GM12878 (cell line): ENCODE measurements around the gene ACER3. TPM values are rescaled to one million over a fixed set of nuclear protein-coding genes. Genes with fewer than 3 reads are reported as not detected.
A peak's percentile ranks its signal among the peaks of the same experiment; 100 is the strongest.

ENCODE experiments used
- CBX5 ChIP-seq: sonication (generic); IDR thresholded peaks from 2 replicates; pipeline ENCODE4 v1.6.1; 2016; ENCODE audit warnings: low read depth, moderate library complexity, mild to moderate bottlenecking, inconsistent platforms
- CEBPB ChIP-seq, 2 experiments: fragments of 150-350 bp in 1 of 2; IDR thresholded peaks; 2 replicates each; pipeline ENCODE4 v1.6.1; 2012 to 2014; ENCODE audit warnings: low read depth in 2 of 2, low read length in 2 of 2, borderline replicate concordance in 1 of 2, inconsistent platforms in 1 of 2
- CUX1 ChIP-seq: IDR thresholded peaks from 2 replicates; pipeline ENCODE4 v1.6.1; 2012; ENCODE audit warnings: improper control_type of control experiment, low read depth, low read length; ENCODE audit not compliant: insufficient replicate concordance
- RAD51 ChIP-seq: fragments of 450-650 bp; IDR thresholded peaks from 2 replicates; pipeline ENCODE4 v1.6.1; 2016; ENCODE audit warnings: moderate library complexity, mild to moderate bottlenecking, inconsistent platforms
- SUPT20H ChIP-seq: IDR thresholded peaks from 2 replicates; pipeline ENCODE4 v1.6.1; 2011; ENCODE audit warnings: low read depth, mild to moderate bottlenecking, low read length, moderate library complexity, borderline replicate concordance; ENCODE audit not compliant: control insufficient read depth
- SUZ12 ChIP-seq: fragments of 200-600 bp; sonication (generic); IDR thresholded peaks from one replicate; pipeline ENCODE4 v1.6.1; 2018; ENCODE audit warnings: antibody characterized with exemption, mild to moderate bottlenecking; ENCODE audit not compliant: unreplicated experiment
- TBL1XR1 ChIP-seq: IDR thresholded peaks from 2 replicates; pipeline ENCODE4 v1.6.1; 2012; ENCODE audit warnings: low read depth, low read length, improper control_type of control experiment
- ZBTB11 ChIP-seq: fragments of 450-650 bp; formaldehyde crosslinking; IDR thresholded peaks from 2 replicates; pipeline ENCODE4 v1.5.0; 2022; ENCODE audit warnings: mild to moderate bottlenecking, missing genetic modification characterization
- ZNF592 ChIP-seq: fragments of 450-650 bp; IDR thresholded peaks from 2 replicates; pipeline ENCODE4 v1.6.1; 2017; ENCODE audit warnings: mild to moderate bottlenecking, moderate library complexity
- ZNF687 ChIP-seq: fragments of 450-650 bp; IDR thresholded peaks from 2 replicates; pipeline ENCODE4 v1.6.1; 2017; ENCODE audit warnings: mild to moderate bottlenecking, moderate library complexity
- polyA plus RNA-seq, 11 experiments: library from polyadenylated mRNA; depleted of rRNA in 4 of 11; unstranded in 6 of 11; stranded (reverse) in 5 of 11; fragments of >200 nt; fragmentation: Nextera tagmentation in 4 of 11; fragmentation: Illumina TruSeq in 1 of 11; extraction: Ambion mirVana in 4 of 11; extraction: Trizol in 1 of 11; gene quantifications; 1 replicate in 1 of 11; 2 replicates in 10 of 11; pipeline versions ENCODE4 v1.2.1 to v1.2.3, GENCODE V29; 2011 to 2016; ENCODE audit warnings: inconsistent platforms in 2 of 11, missing spikeins in 2 of 11, low read depth in 1 of 11
- total RNA-seq, 4 experiments: library from RNA; depleted of rRNA in 3 of 4; stranded (reverse); fragments of >200 nt in 3 of 4; fragmentation: Illumina TruSeq in 1 of 4; extraction: Trizol in 1 of 4; gene quantifications; 2 replicates each; pipeline versions ENCODE4 v1.2.1 to v1.2.3, GENCODE V29; 2013 to 2021

ACER3 gene
- total and polyA plus RNA-seq, 10 of the 15 experiments (the other 5 are each of a cell fraction or from before 2014, with no cell fraction given) = 2.8 to 17.4 (median 10.3) TPM

- TF ChIP-seq ZNF687 (0 out of 2 replicates have a peak, but pooled peaks have one; percentile 25), RAD51 (no peak), SUPT20H (no peak), ZNF592 (no peak), SUZ12 (no peak), TBL1XR1 (no peak), ZBTB11 (CRISPR knock-in tag) (no peak), CBX5 (no peak), CEBPB (IDR thresholded peaks at IDR 0.05; ENCODE audit: borderline replicate concordance in 1 of 2, low read depth in 2 of 2, low read length in 2 of 2) (no peak), CUX1 (no peak)
Observed at GRCh38 chr11:77066229-77067042, 205.7 kb downstream of the ACER3 start, which contains the start of gene CAPN5 (continued).
